Fibroblast of villous mesenchyme (primary cell): Measurements from ENCODE around the gene P2RX3. TPM values are rescaled to one million over a fixed set of nuclear protein-coding genes. Genes with fewer than 3 reads are reported as not detected.

Experiments
- DNase-seq: peaks from one replicate; pipeline ENCODE4 v3.0.0-alpha.2; 2010; ENCODE audit warnings: low read depth
- H3K4me3 ChIP-seq: 2 replicates; pipeline ENCODE4 v1.5.1; 2011; ENCODE audit warnings: low read depth, mild to moderate bottlenecking, low read length
- CTCF ChIP-seq: IDR thresholded peaks from 2 replicates; pipeline ENCODE4 v1.5.1; 2012; ENCODE audit warnings: low read depth, mild to moderate bottlenecking, low read length; ENCODE audit not compliant: insufficient read depth
- total RNA-seq: library from RNA; depleted of rRNA; stranded (reverse); fragments of >200 nt; gene quantifications from 2 replicates; pipeline ENCODE4 v1.2.3, GENCODE V29; 2012

The P2RX3 gene
- total RNA-seq, 1 donor: not detected

GRCh38 chr11:57363131-57364080, 25.3 kb downstream of the P2RX3 start:
- no peak overlapping the region for H3K4me3 ChIP-seq
- DNase-seq: no peak
- no peak for TF ChIP-seq CTCF

- DNase-seq: no peak
- no peak for TF ChIP-seq CTCF
- H3K4me3 ChIP-seq: no peak overlapping the region
Observed at GRCh38 chr11:57364851-57365660, 26.9 kb downstream of the P2RX3 start.

GRCh38 chr11:57368106-57368844, 30.1 kb downstream of the P2RX3 start:
- TF ChIP-seq CTCF: no peak
- no peak for DNase-seq

GRCh38 chr11:57368845-57369232, 30.7 kb downstream of the P2RX3 start:
- no peak overlapping the region for H3K4me3 ChIP-seq
- TF ChIP-seq CTCF: no peak
- DNase-seq: no peak

More at GRCh38 chr11:57368106-57368844, 30.1 kb downstream of the P2RX3 start:
- no peak overlapping the region for H3K4me3 ChIP-seq

- H3K4me3 ChIP-seq: no peak overlapping the region
- DNase-seq: no peak
- no peak for TF ChIP-seq CTCF
Observed at GRCh38 chr11:57370251-57370650, 32.1 kb downstream of the P2RX3 start.

- no peak for DNase-seq
- no peak for TF ChIP-seq CTCF
- no peak overlapping the region for H3K4me3 ChIP-seq
Observed at GRCh38 chr11:57370941-57371340, 32.8 kb downstream of the P2RX3 start.
